IMR-90 (cell line): ENCODE data around the gene NR6A1. TPM values are rescaled to one million over a fixed set of nuclear protein-coding genes. Genes with fewer than 3 reads are reported as not detected.

Experiments
- ATAC-seq: fragments of 200-7000 bp; cut with Tn5 transposase; 2 replicates; pipeline ENCODE4 v1.9.1; 2020; ENCODE audit warnings: low read depth, mild to moderate bottlenecking, moderate library complexity
- BruUV-seq: library from RNA; stranded (reverse); fragments of 400-500 nt; replicated peaks from 2 replicates; lab custom pipeline; 2021; lab: Mats Ljungman, UMichigan
- CTCF ChIA-PET: fragments of 300-600 bp; formaldehyde crosslinking; extraction: SDS; loops from one replicate; lab custom pipeline; 2021; ENCODE audit warnings: antibody characterized with exemption; lab: Yijun Ruan, JAX
- POLR2A ChIA-PET: fragments of 300-600 bp; sonication (Branson Sonifier 250); formaldehyde crosslinking; loops from one replicate; lab custom pipeline; 2022; ENCODE audit warnings: antibody characterized with exemption; ENCODE audit not compliant: unreplicated experiment; lab: Charles Lee
- DNase-seq: peaks from one replicate; pipeline ENCODE4 v3.0.0; 2013
- H2AFZ ChIP-seq: replicated peaks from 2 replicates; pipeline ENCODE3; 2013; ENCODE audit warnings: low read length, mild to moderate bottlenecking; ENCODE audit not compliant: poor library complexity
- H2AK5ac ChIP-seq: 2 replicates; pipeline ENCODE4 v1.6.1; 2013; ENCODE audit warnings: low read depth, low read length, inconsistent platforms
- H2AK9ac ChIP-seq: replicated peaks from 2 replicates; pipeline ENCODE3; 2013; ENCODE audit warnings: mild to moderate bottlenecking, low read depth, low read length, moderate library complexity; ENCODE audit not compliant: poor library complexity
- H2BK120ac ChIP-seq: 2 replicates; pipeline ENCODE4 v1.6.1; 2013; ENCODE audit warnings: low read depth, low read length, inconsistent platforms
- H2BK15ac ChIP-seq: 3 replicates; pipeline ENCODE4 v1.6.1; 2013; ENCODE audit warnings: low read depth, low read length, inconsistent platforms
- H2BK20ac ChIP-seq: 2 replicates; pipeline ENCODE4 v1.6.1; 2013; ENCODE audit warnings: low read depth, mild to moderate bottlenecking, inconsistent platforms, low read length, moderate library complexity
- H2BK5ac ChIP-seq: 2 replicates; pipeline ENCODE4 v1.6.1; 2013; ENCODE audit warnings: mild to moderate bottlenecking, low read depth, low read length, inconsistent platforms; ENCODE audit not compliant: poor library complexity, severe bottlenecking
- H3K14ac ChIP-seq: replicated peaks from 2 replicates; pipeline ENCODE4 v1.6.1; 2013; ENCODE audit warnings: low read depth, low read length, inconsistent platforms
- H3K18ac ChIP-seq: 2 replicates; pipeline ENCODE4 v1.6.1; 2013; ENCODE audit warnings: low read depth, low read length, control low read depth
- H3K23ac ChIP-seq: 2 replicates; pipeline ENCODE4 v1.6.1; 2013; ENCODE audit warnings: low read depth, low read length, inconsistent platforms
- H3K27ac ChIP-seq: 2 replicates; pipeline ENCODE4 v1.5.1; 2013; ENCODE audit warnings: mild to moderate bottlenecking, control low read depth, low read length; ENCODE audit not compliant: insufficient read depth
- H3K27me3 ChIP-seq: 2 replicates; pipeline ENCODE4 v1.6.1; 2013; ENCODE audit warnings: low read length; ENCODE audit not compliant: control insufficient read depth, insufficient read depth
- H3K36me3 ChIP-seq: 2 replicates; pipeline ENCODE4 v1.6.1; 2013; ENCODE audit warnings: low read length, mixed read lengths; ENCODE audit not compliant: control insufficient read depth, insufficient read depth
- H3K4ac ChIP-seq: 2 replicates; pipeline ENCODE4 v1.6.1; 2013; ENCODE audit warnings: low read depth, low read length, inconsistent platforms
- H3K4me1 ChIP-seq: 2 replicates; pipeline ENCODE4 v1.6.1; 2013; ENCODE audit warnings: low read length, mixed read lengths; ENCODE audit not compliant: control insufficient read depth, insufficient read depth
- H3K4me2 ChIP-seq: 2 replicates; pipeline ENCODE4 v1.6.1; 2013; ENCODE audit warnings: low read depth, mild to moderate bottlenecking, control low read depth, low read length, moderate library complexity
- H3K4me3 ChIP-seq: 2 replicates; pipeline ENCODE4 v1.5.1; 2013; ENCODE audit warnings: low read depth, mild to moderate bottlenecking, control low read depth, low read length, moderate library complexity; ENCODE audit not compliant: insufficient read depth
- H3K56ac ChIP-seq: 2 replicates; pipeline ENCODE4 v1.6.1; 2013; ENCODE audit warnings: low read length, inconsistent platforms; ENCODE audit not compliant: insufficient read depth; ENCODE audit errors: extremely low read depth
- H3K79me1 ChIP-seq, 2 experiments: 2 replicates each; pipeline ENCODE4 v1.6.1; 2013; ENCODE audit warnings: low read length in 2 of 2, inconsistent platforms in 1 of 2, low read depth in 1 of 2
- H3K9ac ChIP-seq: 2 replicates; pipeline ENCODE4 v1.6.1; 2013; ENCODE audit warnings: low read depth, low read length, control low read depth
- H3K9me1 ChIP-seq: 2 replicates; pipeline ENCODE4 v1.6.1; 2013; ENCODE audit warnings: low read length, inconsistent platforms; ENCODE audit not compliant: insufficient read depth
- H3K9me3 ChIP-seq: 2 replicates; pipeline ENCODE4 v1.6.1; 2013; ENCODE audit warnings: low read length; ENCODE audit not compliant: control insufficient read depth, insufficient read depth
- H4K20me1 ChIP-seq: 2 replicates; pipeline ENCODE4 v1.6.1; 2013; ENCODE audit warnings: low read length, inconsistent platforms; ENCODE audit not compliant: insufficient read depth
- H4K5ac ChIP-seq: 2 replicates; pipeline ENCODE4 v1.6.1; 2013; ENCODE audit warnings: mild to moderate bottlenecking, low read depth, low read length, control low read depth
- H4K8ac ChIP-seq, 2 experiments: 2 replicates each; pipeline ENCODE4 v1.6.1; 2013; ENCODE audit warnings: low read depth in 2 of 2, low read length in 2 of 2, control low read depth in 1 of 2, inconsistent platforms in 1 of 2
- H4K91ac ChIP-seq: 2 replicates; pipeline ENCODE4 v1.6.1; 2013; ENCODE audit warnings: low read depth, low read length, inconsistent platforms; ENCODE audit not compliant: insufficient read depth
- BHLHE40 ChIP-seq: fragments of 150-350 bp; IDR thresholded peaks from 2 replicates; pipeline ENCODE4 v1.6.1; 2016; ENCODE audit warnings: mild to moderate bottlenecking, low read depth, low read length
- FOS ChIP-seq: fragments of 150-350 bp; IDR thresholded peaks from 2 replicates; pipeline ENCODE4 v1.6.1; 2016; ENCODE audit warnings: low read depth, low read length
- NFE2L2 ChIP-seq: fragments of 150-350 bp; IDR thresholded peaks from 2 replicates; pipeline ENCODE4 v1.6.1; 2016; ENCODE audit warnings: low read depth, mild to moderate bottlenecking, low read length
- POLR2A ChIP-seq: IDR thresholded peaks from 2 replicates; pipeline ENCODE4 v1.6.1; 2012; ENCODE audit warnings: mild to moderate bottlenecking, low read depth, low read length
- RCOR1 ChIP-seq: IDR thresholded peaks from 2 replicates; pipeline ENCODE4 v1.6.1; 2012; ENCODE audit warnings: mild to moderate bottlenecking, low read length, improper control_type of control experiment; ENCODE audit not compliant: insufficient replicate concordance
- WGBS, 2 experiments: methylation state at CpG; one replicate each; pipeline versions ENCODE4 v1.1.5 to v1.1.7; 2013; ENCODE audit warnings: missing lambda C conversion rate in 2 of 2; ENCODE audit not compliant: insufficient read length in 1 of 2; ENCODE audit errors: extremely low coverage in 2 of 2; 5-methylcytosine and 5-hydroxymethylcytosine counted together
- dilution Hi-C: fragments of 300-500 bp; cut with HindIII; formaldehyde crosslinking; loops from one replicate; pipeline ENCODE4 v1.14.3; 2018; ENCODE audit warnings: low sequenced_read_pairs; ENCODE audit not compliant: unreplicated experiment
- in situ Hi-C: fragments of 300-500 bp; cut with MboI; formaldehyde crosslinking; loops from 3 replicates; pipeline ENCODE4 v1.14.3; 2019; ENCODE audit warnings: low sequenced_read_pairs, inconsistent platforms, mixed read lengths
- intact Hi-C: fragments of 100-400 bp; cut with micrococcal nuclease; formaldehyde crosslinking; loops from 2 replicates; pipeline ENCODE4 v1.10.0; 2022
- polyA plus RNA-seq, 3 experiments: library from polyadenylated mRNA; depleted of rRNA; stranded (reverse); fragments of >200 nt; gene quantifications; 2 replicates each; pipeline ENCODE4 v1.2.3, GENCODE V29; 2012; ENCODE audit warnings: low replicate concordance in 1 of 3
- total RNA-seq: library from RNA; depleted of rRNA; stranded (reverse); fragments of >200 nt; gene quantifications from 2 replicates; pipeline ENCODE4 v1.2.3, GENCODE V29; 2012

NR6A1 gene
- total and polyA plus RNA-seq, 2 of the 4 experiments (the other 2 are of a cell fraction): 0.14 to 0.36 TPM

DNA sequence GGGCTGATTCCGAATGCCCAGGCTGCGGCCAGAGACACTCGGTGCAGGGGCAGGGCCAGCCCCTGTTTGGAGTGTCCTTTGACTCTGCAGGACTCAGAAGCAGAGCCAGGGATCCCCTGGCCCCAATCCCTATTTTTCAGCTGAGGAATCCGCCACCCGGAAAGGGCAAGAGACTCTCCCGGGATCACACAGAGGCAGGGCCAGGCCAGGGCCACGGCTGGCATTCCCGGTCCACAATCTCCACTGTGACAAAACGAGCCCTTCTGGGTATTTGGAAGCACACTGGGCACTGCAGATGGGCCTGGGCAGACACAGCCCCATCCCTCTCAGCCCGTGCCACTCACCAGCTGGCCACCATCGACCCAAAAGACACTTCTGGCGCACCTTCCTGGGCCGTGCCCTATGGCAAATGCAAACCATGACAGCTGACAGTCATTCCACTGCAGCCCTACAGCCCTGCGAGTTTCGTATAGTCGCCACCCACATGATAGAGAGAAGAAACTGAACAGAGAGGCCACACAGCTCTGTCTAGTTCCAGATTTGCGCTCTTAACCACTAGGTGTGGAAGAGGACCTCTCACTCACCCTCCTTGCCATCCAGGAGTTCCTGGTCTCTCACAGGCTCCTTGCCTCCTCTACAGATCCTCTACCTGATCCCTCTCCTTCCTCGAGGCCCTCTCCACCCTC lies 277.2 kb downstream of the NR6A1 start:
- TF ChIP-seq NFE2L2: no peak
- no peak for TF ChIP-seq POLR2A
- no peak for TF ChIP-seq RCOR1
- TF ChIP-seq BHLHE40: no peak
- TF ChIP-seq FOS: no peak
- Histone ChIP-seq H3K14ac (no peak overlapping the region), H2AK9ac (no peak overlapping the region), H3K36me3 (no peaks in the 10 kb centered on the region), H4K91ac (no peak overlapping the region), H3K79me1 (no peaks in the 10 kb centered on the region), H4K5ac (no peak overlapping the region), H3K9ac (no peak overlapping the region), H3K56ac (no peak overlapping the region), H3K27me3 (peaks cover 82% of the 10 kb centered on the region), H3K4me1 (no peaks in the 10 kb centered on the region), H3K4me3 (no peak overlapping the region), H3K9me1 (no peaks in the 10 kb centered on the region), H4K8ac (no peak overlapping the region), H3K23ac (no peak overlapping the region), H3K18ac (no peak overlapping the region), H2BK15ac (no peak overlapping the region), H3K4me2 (no peak overlapping the region), H2BK120ac (no peak overlapping the region), H4K20me1 (no peaks in the 10 kb centered on the region), H2BK20ac (no peak overlapping the region), H3K27ac (no peak overlapping the region), H2AK5ac (no peak overlapping the region), H2AFZ (no peak overlapping the region), H3K4ac (no peak overlapping the region), H3K9me3 (no peaks in the 10 kb centered on the region), H2BK5ac (no peak overlapping the region)
- ATAC-seq (no peak), DNase-seq (no peak)
- ChIA-PET POLR2A (no interaction called here), CTCF (no interaction called here)
- WGBS, 2 experiments: 66% methylated on average over 8 of the region's 18 CpGs; no CpG with 5 or more reads in 1 of the 2 experiments
- dilution Hi-C loops: no loop called here
- in situ Hi-C loops: no loop called here
- intact Hi-C loops: no loop called here
- BruUV-seq: no TSS peak
